Inflammatory macrophage (primary cell): ENCODE data around the gene OPRL1.
"Not testable (repeated sequence)": the region's sequence is repeated elsewhere in the genome, so short reads cannot be mapped to it uniquely, and the experiment has no call there.

ENCODE experiments used
- DNase-seq, 2 donors: peaks; one replicate each; pipeline ENCODE4 v3.0.0-alpha.2; 2020 to 2022

Gene OPRL1

GRCh38 chr20:64119681-64120341, 39.9 kb downstream of the OPRL1 start:
- DNase-seq: no peak

GRCh38 chr20:64121586-64121985, 41.7 kb downstream of the OPRL1 start:
- DNase-seq: no peak

- DNase-seq: not testable (repeated sequence)
These were observed 43.0 kb downstream of the OPRL1 start for GRCh38 chr20:64122927-64123326.

GRCh38 chr20:64123517-64123916, 43.6 kb downstream of the OPRL1 start:
- not testable (repeated sequence) for DNase-seq

- DNase-seq: no peak
These were observed 49.4 kb downstream of the OPRL1 start for GRCh38 chr20:64129146-64129782.

GRCh38 chr20:64130271-64130670, 50.4 kb downstream of the OPRL1 start:
- no peak for DNase-seq

- DNase-seq: no peak
These were observed 51.0 kb downstream of the OPRL1 start for GRCh38 chr20:64130876-64131275.

GRCh38 chr20:64131406-64131805, 51.5 kb downstream of the OPRL1 start:
- DNase-seq: peak in 1 of 2 donors; percentile 5

GRCh38 chr20:64133951-64134407, 54.1 kb downstream of the OPRL1 start:
- no peak for DNase-seq

- DNase-seq: not testable (repeated sequence)
These were observed 54.9 kb downstream of the OPRL1 start for GRCh38 chr20:64134744-64135143.

- DNase-seq: no peak
These were observed 56.3 kb downstream of the OPRL1 start for GRCh38 chr20:64136004-64136710.

- no peak for DNase-seq
These were observed 57.7 kb downstream of the OPRL1 start for GRCh38 chr20:64137598-64138031.

GRCh38 chr20:64138276-64138815, 58.5 kb downstream of the OPRL1 start:
- no peak for DNase-seq

GRCh38 chr20:64139199-64140060, 59.5 kb downstream of the OPRL1 start:
- no peak for DNase-seq

GRCh38 chr20:64140061-64140931, 60.4 kb downstream of the OPRL1 start:
- no peak for DNase-seq

GRCh38 chr20:64140956-64141355, 61.1 kb downstream of the OPRL1 start:
- DNase-seq: no peak

GRCh38 chr20:64142590-64142989, 62.7 kb downstream of the OPRL1 start:
- DNase-seq: no peak

GRCh38 chr20:64143018-64143801, 63.3 kb downstream of the OPRL1 start:
- no peak for DNase-seq

- DNase-seq: no peak
These were observed 64.4 kb downstream of the OPRL1 start for GRCh38 chr20:64144144-64144912.
